Natural killer cell (primary cell): ENCODE measurements around the gene MEMO1. TPM values are rescaled to one million over a fixed set of nuclear protein-coding genes. Genes with fewer than 3 reads are reported as not detected.
A peak's percentile ranks its signal among the peaks of the same experiment; 100 is the strongest.
"Not testable (repeated sequence)": the region's sequence is repeated elsewhere in the genome, so short reads cannot be mapped to it uniquely, and the experiment has no call there.

Experiments
- ATAC-seq, 3 donors: fragments of 150-1000 bp in 2 of 3; fragments of 200-7000 bp in 1 of 3; cut with Tn5 transposase; 1 replicate in 1 of 3; 2 replicates in 2 of 3; pipeline ENCODE4 v1.10.0; 2021; ENCODE audit warnings: mild to moderate bottlenecking in 2 of 3, moderate library complexity in 2 of 3
- DNase-seq, 2 donors: peaks; one replicate each; pipeline versions ENCODE4 v3.0.0 to v3.0.0-alpha.2; 2013 to 2021; ENCODE audit warnings: mixed read lengths in 1 of 2
- H3K27ac ChIP-seq: one replicate; pipeline ENCODE4 v1.5.1; 2013; ENCODE audit warnings: mild to moderate bottlenecking, low read length
- H3K27me3 ChIP-seq: one replicate; pipeline ENCODE4 v1.6.1; 2013; ENCODE audit warnings: low read length; ENCODE audit not compliant: control insufficient read depth, insufficient read depth
- H3K36me3 ChIP-seq: one replicate; pipeline ENCODE4 v1.6.1; 2013; ENCODE audit warnings: low read length; ENCODE audit not compliant: control insufficient read depth, insufficient read depth
- H3K4me1 ChIP-seq: one replicate; pipeline ENCODE4 v1.6.1; 2013; ENCODE audit warnings: low read length; ENCODE audit not compliant: control insufficient read depth, insufficient read depth
- H3K4me3 ChIP-seq: one replicate; pipeline ENCODE4 v1.5.1; 2013; ENCODE audit warnings: low read length
- H3K9me3 ChIP-seq: one replicate; pipeline ENCODE4 v1.6.1; 2013; ENCODE audit warnings: low read length; ENCODE audit not compliant: control insufficient read depth, insufficient read depth
- H3K27ac Mint-ChIP-seq, 2 donors: one replicate each; pipeline ENCODE4 v1.8.0; 2022; ENCODE audit warnings: mild to moderate bottlenecking in 2 of 2, mixed read lengths in 2 of 2, moderate library complexity in 1 of 2
- H3K27me3 Mint-ChIP-seq, 2 donors: one replicate each; pipeline ENCODE4 v1.8.0; 2022; ENCODE audit warnings: low read depth in 2 of 2, mixed read lengths in 2 of 2
- H3K36me3 Mint-ChIP-seq: one replicate; pipeline ENCODE4 v1.8.0; 2022; ENCODE audit warnings: mixed read lengths
- H3K4me1 Mint-ChIP-seq, 2 donors: one replicate each; pipeline ENCODE4 v1.8.0; 2022; ENCODE audit warnings: mixed read lengths in 2 of 2
- H3K4me3 Mint-ChIP-seq: one replicate; pipeline ENCODE4 v1.8.0; 2022; ENCODE audit warnings: mild to moderate bottlenecking, moderate library complexity, mixed read lengths
- H3K9me3 Mint-ChIP-seq, 2 donors: one replicate each; pipeline ENCODE4 v1.8.0; 2022; ENCODE audit warnings: mixed read lengths in 2 of 2
- WGBS: methylation state at CpG from one replicate; pipeline ENCODE4 v1.1.7; 2013; ENCODE audit warnings: missing lambda C conversion rate; ENCODE audit not compliant: insufficient coverage; 5-methylcytosine and 5-hydroxymethylcytosine counted together
- intact Hi-C: fragments of 100-400 bp; cut with micrococcal nuclease; formaldehyde crosslinking; loops from one replicate; pipeline ENCODE4 v1.14.2; 2022
- total RNA-seq, 4 donors: library from RNA; stranded (reverse); fragments of 120-200 nt in 1 of 4; gene quantifications; one replicate each; pipeline versions ENCODE4 v1.2.3 to v1.2.4, GENCODE V29; 2013 to 2022
- TF ChIP-seq, protein P1 (sequence below): fragments of 200-600 bp; IDR thresholded peaks from one replicate; pipeline ENCODE4 v1.8.0; 2022; ENCODE audit warnings: antibody characterized with exemption

The MEMO1 gene
- total RNA-seq, 3 donors from 2014 or later (not counting 1 experiment from before 2014, with no cell fraction given) = 48.6 to 51.9 (median 51.7) TPM

DNA sequence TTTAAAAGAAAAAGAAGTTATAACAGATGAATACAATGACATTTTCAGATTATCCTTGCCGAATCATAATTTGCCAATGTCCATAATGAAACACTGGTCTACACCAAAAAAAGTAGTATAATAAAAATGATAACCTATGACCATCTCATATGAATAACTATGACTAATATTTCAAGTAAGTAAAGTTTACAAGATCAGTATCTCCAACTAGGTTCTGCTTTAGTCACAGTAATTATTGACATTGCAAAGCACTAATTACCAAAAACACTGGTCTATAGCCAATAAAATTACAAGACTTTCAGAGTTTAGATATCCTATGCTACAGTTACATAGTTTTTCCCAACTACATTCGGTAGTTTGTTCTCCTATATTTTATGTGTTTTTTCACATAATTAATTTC, 136.7 kb downstream of the MEMO1 start:
- Histone ChIP-seq H3K4me3 (no peak overlapping the region), H3K9me3 (no peaks in the 10 kb centered on the region), H3K4me1 (no peaks in the 10 kb centered on the region), H3K36me3 (peaks cover 4% of the 10 kb centered on the region), H3K27me3 (no peaks in the 10 kb centered on the region), H3K27ac (no peak overlapping the region)
- intact Hi-C loops = no loop called here
- Mint-ChIP-seq H3K4me1 (peaks cover 0 to 4% of the 10 kb centered on the region in 2 donors), H3K27ac (peak overlapping the region in 1 of 2 donors; percentile 24), H3K4me3 (no peak overlapping the region), H3K9me3 (no peaks in the 10 kb centered on the region), H3K27me3 (no peaks in the 10 kb centered on the region), H3K36me3 (no peaks in the 10 kb centered on the region)
- WGBS = no CpG with 5 or more reads among the region's 2 CpGs
- TF ChIP-seq, protein P1, sequence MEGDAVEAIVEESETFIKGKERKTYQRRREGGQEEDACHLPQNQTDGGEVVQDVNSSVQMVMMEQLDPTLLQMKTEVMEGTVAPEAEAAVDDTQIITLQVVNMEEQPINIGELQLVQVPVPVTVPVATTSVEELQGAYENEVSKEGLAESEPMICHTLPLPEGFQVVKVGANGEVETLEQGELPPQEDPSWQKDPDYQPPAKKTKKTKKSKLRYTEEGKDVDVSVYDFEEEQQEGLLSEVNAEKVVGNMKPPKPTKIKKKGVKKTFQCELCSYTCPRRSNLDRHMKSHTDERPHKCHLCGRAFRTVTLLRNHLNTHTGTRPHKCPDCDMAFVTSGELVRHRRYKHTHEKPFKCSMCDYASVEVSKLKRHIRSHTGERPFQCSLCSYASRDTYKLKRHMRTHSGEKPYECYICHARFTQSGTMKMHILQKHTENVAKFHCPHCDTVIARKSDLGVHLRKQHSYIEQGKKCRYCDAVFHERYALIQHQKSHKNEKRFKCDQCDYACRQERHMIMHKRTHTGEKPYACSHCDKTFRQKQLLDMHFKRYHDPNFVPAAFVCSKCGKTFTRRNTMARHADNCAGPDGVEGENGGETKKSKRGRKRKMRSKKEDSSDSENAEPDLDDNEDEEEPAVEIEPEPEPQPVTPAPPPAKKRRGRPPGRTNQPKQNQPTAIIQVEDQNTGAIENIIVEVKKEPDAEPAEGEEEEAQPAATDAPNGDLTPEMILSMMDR = no peak
- ATAC-seq (no peak), DNase-seq (no peak)

DNA sequence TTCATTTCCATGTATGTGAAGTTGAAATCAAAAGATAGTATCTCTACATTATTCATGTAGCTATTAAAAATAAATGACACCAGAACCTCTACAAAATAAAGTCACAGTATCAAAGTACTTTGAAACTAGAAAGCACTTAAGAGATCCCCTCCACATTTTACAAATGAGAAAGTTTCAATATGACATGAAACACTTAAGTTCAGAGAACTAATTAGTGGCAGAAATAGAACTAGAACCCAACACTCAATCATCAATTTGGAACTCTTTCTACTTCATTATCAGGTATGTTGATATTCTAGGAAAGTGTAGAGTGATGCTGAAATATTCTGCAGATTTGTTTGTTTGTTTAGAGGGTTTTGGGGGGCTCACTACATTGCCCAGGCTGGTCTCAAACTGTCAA, 145.6 kb downstream of the MEMO1 start:
- Mint-ChIP-seq H3K27me3 (no peaks in the 10 kb centered on the region), H3K4me1 (no peaks in the 10 kb centered on the region), H3K4me3 (no peak overlapping the region), H3K9me3 (no peaks in the 10 kb centered on the region), H3K27ac (no peak overlapping the region), H3K36me3 (no peaks in the 10 kb centered on the region)
- no peaks in the 10 kb centered on the region for H3K27me3 ChIP-seq
- DNase-seq (no peak), ATAC-seq (no peak)
- no peaks in the 10 kb centered on the region for H3K9me3 ChIP-seq
- no peak overlapping the region for H3K4me3 ChIP-seq
- intact Hi-C loops = no loop called here
- TF ChIP-seq, protein P1 = no peak
- H3K27ac ChIP-seq = no peak overlapping the region
- no peaks in the 10 kb centered on the region for H3K36me3 ChIP-seq
- H3K4me1 ChIP-seq = no peaks in the 10 kb centered on the region

DNA sequence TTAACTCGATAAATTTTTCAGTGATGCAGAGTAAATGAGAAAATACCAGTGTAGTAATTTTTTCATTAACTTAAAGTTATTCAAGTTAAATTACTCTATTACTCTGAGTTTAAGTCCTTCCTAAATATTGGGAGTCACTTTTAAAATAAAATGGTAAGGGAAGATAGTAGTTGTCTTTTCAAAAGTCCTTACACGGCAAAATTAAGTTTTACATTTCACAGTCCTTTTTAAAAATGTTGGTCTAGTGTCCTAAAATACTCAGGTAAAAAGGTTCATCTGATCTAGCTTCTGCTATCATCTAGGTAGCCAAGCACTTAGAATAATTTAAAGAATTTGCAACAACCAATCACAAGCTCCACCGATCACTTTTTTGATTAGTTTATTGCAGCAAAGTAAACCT, 146.9 kb downstream of the MEMO1 start:
- Histone ChIP-seq H3K36me3 (no peaks in the 10 kb centered on the region), H3K4me3 (no peak overlapping the region), H3K9me3 (no peaks in the 10 kb centered on the region), H3K27ac (no peak overlapping the region), H3K4me1 (no peaks in the 10 kb centered on the region), H3K27me3 (no peaks in the 10 kb centered on the region)
- intact Hi-C loops = no loop called here
- no peaks in the 10 kb centered on the region for H3K4me1 Mint-ChIP-seq
- TF ChIP-seq, protein P1 = no peak
- no peaks in the 10 kb centered on the region for H3K27me3 Mint-ChIP-seq
- H3K9me3 Mint-ChIP-seq = no peaks in the 10 kb centered on the region
- ATAC-seq = no peak
- no peaks in the 10 kb centered on the region for H3K36me3 Mint-ChIP-seq
- DNase-seq = no peak
- WGBS = 94% methylated on average over 2 of the region's 3 CpGs
- no peak overlapping the region for H3K4me3 Mint-ChIP-seq
- no peak overlapping the region for H3K27ac Mint-ChIP-seq

DNA sequence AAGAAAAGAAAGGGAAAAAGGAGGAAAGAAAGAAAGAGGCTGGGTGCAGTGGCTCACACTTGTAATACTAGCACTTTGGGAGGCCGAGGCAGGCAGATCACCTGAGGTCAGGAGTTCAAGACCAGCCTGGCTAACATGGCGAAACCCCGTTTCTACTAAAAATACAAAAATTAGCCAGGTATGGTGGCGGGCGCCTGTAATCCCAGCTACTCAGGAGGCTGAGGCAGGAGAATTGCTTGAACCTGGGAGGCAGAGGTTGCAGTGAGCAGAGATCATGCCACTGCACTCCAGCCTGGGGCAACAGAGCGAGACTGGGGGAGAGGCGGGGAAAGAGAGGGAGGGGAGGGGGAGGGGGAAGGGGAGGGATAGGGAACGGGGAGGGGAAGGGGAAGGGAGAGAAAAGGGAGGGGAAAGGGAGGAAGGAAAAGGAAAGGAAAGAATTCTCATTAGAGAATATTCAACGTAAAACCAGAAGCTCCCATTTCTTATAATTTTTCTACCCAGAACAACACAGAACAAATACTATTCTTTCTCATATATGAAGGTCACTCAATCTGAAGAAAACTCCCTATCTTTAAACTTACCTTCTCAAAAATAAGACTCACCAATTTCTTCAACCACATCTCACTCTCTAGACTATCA, 147.7 kb downstream of the MEMO1 start:
- H3K4me1 ChIP-seq, H3K9me3 ChIP-seq, H3K36me3 Mint-ChIP-seq, ATAC-seq, H3K4me3 ChIP-seq, H3K4me1 Mint-ChIP-seq, H3K36me3 ChIP-seq, H3K27ac Mint-ChIP-seq, DNase-seq, H3K9me3 Mint-ChIP-seq, intact Hi-C loops, H3K4me3 Mint-ChIP-seq, H3K27ac ChIP-seq, H3K27me3 Mint-ChIP-seq, H3K27me3 ChIP-seq: not testable (repeated sequence)
- 86% methylated on average over 8 of the region's 9 CpGs for WGBS
